Endometrium (tissue), 2 donors: ENCODE measurements around the gene RRAS2.

ENCODE experiments used
- FAIRE-seq: peaks from 2 replicates; lab custom pipeline; 2012; peaks lifted over from hg19 to GRCh38; lab: Jason Lieb, UNC
- donor health status: control.
- donor health status: control.

The RRAS2 gene

DNA sequence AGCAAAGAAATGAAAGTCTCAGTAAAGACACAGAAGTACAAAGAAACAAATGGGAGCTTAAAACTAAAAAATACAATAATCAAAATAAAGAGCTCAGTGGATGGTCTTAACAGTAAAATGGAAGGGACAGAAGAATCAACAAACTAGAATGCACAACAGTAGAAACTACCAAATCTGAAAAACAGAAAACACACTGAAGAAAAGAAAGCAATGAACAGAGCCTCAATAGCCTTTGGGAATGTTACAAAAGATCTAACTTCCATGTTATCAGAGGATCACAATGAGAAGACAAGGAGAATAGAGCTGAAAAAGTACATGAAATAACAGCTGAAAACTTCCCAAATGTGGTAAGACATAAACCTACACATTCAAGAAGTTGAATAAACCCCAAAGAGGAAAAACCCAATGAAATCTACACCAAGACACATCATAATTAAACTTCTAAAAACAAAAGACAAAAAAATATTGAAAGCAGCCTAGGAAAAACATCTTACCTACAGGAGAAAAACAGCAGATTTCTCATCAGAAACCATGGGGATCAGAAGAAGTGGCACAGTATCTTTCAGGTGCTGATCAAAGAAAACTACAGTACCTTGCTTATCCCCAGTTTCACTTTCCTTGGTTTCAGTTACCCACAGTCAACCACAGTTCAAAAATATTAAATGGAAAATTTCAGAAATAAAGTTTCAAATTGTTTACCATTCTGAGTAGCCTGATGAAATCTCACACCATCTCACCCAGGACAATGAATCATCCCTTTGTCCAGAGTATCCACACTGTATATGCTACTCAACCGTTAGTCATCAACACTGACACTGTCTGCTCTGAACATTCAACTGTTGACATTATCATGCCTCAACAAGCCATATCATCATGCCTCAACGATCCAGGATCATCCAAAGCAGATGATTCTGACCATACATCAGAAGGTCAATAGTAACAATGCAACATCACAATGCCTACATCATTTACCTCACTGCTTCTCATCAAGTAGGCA, 22.2 kb downstream of the RRAS2 start:
- FAIRE-seq = no peak

DNA sequence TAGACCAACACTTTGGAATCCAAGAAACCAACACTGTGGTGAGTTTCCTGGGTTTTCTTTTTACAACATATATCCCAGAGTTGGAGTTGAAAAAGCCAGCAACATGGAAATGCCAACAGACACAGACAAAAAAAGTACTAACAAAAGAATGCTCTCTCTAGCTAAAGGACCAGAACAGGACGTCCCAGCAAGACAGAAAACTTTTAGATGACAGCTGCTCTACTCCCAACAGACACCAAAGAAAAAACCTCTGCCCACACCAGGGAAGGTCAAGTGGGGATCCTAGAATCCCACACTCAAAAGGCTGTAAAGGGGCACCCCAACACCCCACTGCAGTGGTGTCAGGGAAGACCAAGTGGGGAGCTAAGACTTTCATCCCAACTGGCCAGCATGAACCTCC, 23.3 kb downstream of the RRAS2 start:
- no peak for FAIRE-seq

DNA sequence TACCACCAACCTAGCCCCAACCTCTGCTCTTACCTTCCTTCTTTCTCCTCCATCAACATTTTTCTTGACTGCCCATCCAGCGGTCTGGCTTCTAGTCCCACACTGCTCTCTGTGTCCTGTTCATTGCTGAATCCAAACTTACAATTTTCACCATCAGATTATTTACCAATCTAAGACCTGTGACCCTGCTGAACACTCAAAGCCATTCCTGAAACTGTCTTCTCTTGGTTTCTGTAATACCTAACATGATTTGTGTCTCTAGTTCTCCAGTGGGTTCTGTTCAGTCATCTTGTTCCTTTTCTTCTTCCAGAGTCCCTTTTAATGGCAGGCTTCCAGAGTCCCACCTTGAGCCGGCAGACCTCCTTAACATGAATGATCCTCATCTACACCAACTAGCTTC, 24.1 kb downstream of the RRAS2 start:
- no peak for FAIRE-seq

GRCh38 chr11:14334192-14334591, 24.8 kb downstream of the RRAS2 start:
- FAIRE-seq = no peak

DNA sequence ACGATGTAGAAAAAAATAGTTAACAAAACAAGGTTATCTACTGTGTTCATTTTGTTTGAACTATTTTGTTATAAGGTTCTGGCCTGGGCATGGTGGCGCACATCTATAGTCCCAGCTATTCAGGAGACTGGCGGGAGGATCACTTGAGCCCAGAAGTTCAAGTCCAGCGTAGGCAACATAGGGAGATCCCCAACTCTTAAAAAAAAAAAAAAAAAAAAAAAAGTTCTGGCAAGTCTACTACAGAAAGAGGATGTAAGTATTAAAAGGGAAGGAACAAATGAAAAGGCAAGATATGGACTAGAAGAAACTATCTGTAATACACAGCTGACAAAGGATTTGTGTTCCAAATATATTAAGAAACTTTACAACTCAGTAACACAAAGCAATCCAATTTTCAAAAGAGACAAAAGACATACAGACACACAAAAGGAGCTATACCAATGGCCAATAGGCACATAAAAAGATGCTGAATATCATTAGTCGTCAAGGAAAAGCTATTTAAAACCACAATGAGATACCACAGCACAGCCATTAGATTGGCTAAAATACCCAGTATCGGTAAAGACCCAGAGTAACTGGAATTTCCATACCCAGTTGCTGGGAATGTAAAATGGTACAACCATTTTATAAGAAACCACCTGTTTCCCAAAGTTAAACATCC, 27.4 kb downstream of the RRAS2 start:
- FAIRE-seq = no peak

- FAIRE-seq = no peak
Measured at GRCh38 chr11:14330881-14331280, 28.1 kb downstream of the RRAS2 start.

DNA sequence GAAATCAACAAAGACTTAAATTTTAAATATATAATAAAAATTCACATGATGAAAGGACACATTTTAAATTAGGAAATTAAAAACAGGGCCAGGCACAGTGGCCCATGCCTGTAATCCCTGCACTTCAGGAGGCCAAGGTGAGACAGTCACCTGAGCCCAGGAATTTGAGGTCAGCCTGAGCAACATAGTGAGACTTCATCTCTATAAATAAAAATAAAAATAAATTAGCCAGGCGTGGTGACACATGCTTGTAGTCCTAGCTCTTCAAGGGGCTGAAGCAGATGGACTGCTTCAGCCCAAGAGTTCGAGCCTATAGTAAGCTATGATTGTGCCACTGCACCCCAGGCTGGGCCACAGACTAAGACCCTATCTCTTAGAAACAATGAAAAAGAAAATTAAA, 29.3 kb downstream of the RRAS2 start:
- FAIRE-seq = no peak

GRCh38 chr11:14327116-14327515, 31.9 kb downstream of the RRAS2 start:
- FAIRE-seq = no peak

GRCh38 chr11:14323118-14323676, 35.8 kb downstream of the RRAS2 start:
- FAIRE-seq = no peak

GRCh38 chr11:14322510-14322909, 36.5 kb downstream of the RRAS2 start:
- no peak for FAIRE-seq

- no peak for FAIRE-seq
Measured at GRCh38 chr11:14320020-14320419, 39.0 kb downstream of the RRAS2 start.

GRCh38 chr11:14318581-14318981, 40.4 kb downstream of the RRAS2 start:
- FAIRE-seq = no peak

DNA sequence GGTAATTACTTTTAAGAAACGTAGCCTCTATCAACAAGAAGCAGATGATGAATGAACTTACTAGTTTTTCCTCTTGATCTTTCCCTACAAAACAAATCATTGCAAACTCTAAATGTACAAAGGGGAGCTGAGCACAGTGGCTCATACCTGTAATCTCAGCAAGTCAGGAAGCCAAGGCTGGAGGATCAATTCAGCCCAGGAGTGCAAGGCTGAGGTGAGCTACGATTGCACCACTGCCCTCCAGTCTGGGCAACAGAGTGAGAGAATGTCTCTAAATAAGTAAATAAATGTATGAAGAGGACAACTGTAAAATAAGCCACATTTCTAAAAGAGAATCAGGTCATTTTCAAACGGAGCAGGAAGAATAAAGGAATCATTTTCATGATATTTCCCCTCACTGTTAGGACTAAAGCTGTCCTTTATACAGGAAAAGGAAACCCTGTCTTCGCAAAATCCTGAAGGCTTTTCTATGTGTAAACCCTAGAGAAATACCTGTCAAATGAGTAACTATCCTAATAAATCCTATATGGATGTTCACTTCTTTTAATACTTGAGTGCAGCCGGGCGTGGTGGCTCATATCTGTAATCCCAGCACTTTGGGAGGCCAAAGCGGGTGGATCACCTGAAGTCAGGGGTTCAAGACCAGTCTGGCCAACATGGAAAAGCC, 41.2 kb downstream of the RRAS2 start:
- no peak for FAIRE-seq

- no peak for FAIRE-seq
Measured at GRCh38 chr11:14315130-14315529, 43.9 kb downstream of the RRAS2 start.

DNA sequence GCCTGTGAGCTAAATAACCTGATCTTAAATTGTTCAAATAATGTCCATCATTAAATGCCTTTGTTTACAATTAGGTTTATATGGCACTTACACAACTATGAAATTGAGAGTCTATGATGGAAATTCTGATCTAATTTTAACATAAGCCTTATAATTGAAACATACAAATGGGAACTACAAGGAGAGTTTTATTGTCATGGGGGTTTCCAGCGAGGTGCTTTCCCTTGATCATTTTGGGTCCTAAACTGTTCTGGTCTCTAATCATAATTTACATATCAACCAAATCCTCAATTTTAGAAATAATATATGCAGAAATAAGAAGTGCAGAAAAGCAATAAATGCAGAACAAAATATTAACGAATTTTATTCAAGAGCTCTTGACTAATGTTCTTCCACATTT, 44.9 kb downstream of the RRAS2 start:
- no peak for FAIRE-seq

DNA sequence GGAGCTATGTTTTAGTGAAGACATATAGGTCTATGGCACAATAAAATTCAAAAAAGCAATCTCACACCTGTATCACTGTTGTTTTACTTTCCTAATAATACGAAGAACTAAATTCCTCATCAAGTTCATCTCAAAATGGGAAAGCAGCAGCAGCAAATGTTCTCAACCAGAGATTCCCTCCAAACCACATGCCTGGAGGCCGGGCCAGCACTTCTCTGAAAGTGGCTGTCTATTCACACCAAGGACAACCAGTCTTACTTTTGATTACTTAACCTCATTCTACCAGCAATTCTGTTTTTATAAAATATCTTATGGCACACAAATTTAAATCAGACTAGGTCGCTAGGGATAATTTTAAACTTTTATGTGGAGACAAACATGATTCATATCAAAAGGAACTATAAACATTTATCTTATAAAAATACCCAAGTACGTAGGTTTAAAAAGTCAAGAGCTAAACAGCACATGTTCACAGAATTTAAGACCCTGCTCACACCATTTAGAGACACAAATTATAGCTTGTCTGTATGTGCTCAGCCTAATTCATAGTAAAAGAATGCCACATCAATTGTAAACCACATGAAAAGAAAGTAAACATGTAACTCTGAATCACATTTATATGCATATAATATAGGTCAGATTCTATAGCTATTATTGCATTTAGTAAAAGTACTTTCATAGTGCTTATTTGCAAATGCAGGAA, 46.1 kb downstream of the RRAS2 start:
- FAIRE-seq = no peak

DNA sequence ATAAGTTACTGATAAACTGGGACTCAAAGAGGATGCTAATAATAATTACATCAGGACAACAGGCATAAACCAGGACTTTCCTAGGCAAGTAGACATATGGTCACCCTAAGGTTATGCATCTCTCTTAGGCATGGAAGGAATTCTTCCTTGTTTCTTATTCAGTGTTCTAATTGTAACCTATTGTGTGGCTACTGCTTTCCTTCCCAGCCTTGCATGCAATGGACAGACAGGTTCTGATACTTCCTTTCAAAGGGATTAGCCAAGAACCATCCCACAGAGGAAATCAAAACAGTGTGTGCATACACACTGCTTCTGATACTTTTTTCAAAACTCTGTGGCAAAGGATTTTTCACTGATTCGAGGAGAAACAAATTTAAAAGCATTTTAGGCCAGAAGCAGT, 48.3 kb downstream of the RRAS2 start:
- no peak for FAIRE-seq

DNA sequence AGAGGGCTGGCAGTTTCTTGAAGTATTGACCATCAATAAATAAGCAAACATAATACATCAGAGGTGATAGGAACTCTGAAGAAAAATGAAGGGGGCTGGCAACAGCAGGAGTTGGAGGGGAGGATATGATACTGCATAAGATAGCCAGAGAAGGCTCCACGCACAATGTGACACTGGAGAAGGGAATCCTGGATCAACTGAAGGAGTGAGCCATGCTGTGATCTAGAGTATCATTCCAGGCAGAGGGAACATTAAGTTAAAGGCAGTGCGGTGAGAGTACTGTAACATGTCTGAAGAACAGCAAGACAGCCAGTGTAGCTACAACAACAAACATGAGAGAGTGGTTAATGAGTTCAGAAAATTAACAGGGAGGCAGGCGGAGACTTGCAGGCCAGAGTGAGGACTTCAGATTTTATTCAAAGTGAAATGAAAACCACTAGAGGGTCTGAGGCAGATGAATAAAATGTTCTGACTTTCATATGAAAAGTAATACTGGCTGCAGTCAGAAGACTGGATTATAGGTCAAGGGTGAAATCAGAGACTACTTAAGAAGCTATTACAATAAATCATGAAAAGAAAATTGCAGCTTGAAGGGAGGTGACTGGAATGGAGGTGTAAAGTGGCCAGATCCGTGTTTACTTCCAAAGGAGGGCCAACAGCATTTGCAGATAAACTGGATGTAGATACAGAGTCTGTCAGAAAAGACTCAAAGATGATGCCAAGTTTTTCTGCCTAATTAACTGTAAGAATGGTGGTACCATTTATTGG, 49.4 kb downstream of the RRAS2 start:
- FAIRE-seq = no peak

DNA sequence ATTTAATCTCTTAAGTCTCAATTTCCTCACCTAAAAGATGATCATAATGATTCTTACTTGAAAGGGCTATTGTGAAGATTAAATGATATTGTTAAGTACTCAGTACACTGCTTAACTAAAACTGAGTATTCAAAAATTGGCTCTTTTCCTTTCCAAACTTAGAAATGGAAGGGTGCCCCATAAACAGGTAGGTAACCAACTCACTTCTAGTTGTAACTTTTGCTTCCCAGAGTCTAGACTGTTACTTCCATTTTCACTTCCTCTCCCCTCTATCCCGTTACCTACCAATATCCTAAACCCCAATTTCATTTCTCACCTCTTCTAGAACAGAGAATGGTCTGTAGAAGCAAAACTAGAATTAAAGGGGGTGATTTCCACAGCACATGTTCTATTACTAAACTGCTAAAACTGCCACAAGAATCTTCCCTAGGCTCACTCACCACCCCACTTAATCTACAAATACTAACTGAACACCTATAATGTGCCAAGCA, 50.0 kb downstream of the RRAS2 start:
- no peak for FAIRE-seq

GRCh38 chr11:14308114-14308896, 50.7 kb downstream of the RRAS2 start:
- no peak for FAIRE-seq
